NOMO-1 (cell line): Measurements from ENCODE around the gene ATP9B.

Experiments used
- DNase-seq, 2 experiments: peaks; one replicate each; lab custom pipeline; 2025; ENCODE audit not compliant: unreplicated experiment in 2 of 2; lab: John Stamatoyannopoulos, UW

The ATP9B gene

DNA sequence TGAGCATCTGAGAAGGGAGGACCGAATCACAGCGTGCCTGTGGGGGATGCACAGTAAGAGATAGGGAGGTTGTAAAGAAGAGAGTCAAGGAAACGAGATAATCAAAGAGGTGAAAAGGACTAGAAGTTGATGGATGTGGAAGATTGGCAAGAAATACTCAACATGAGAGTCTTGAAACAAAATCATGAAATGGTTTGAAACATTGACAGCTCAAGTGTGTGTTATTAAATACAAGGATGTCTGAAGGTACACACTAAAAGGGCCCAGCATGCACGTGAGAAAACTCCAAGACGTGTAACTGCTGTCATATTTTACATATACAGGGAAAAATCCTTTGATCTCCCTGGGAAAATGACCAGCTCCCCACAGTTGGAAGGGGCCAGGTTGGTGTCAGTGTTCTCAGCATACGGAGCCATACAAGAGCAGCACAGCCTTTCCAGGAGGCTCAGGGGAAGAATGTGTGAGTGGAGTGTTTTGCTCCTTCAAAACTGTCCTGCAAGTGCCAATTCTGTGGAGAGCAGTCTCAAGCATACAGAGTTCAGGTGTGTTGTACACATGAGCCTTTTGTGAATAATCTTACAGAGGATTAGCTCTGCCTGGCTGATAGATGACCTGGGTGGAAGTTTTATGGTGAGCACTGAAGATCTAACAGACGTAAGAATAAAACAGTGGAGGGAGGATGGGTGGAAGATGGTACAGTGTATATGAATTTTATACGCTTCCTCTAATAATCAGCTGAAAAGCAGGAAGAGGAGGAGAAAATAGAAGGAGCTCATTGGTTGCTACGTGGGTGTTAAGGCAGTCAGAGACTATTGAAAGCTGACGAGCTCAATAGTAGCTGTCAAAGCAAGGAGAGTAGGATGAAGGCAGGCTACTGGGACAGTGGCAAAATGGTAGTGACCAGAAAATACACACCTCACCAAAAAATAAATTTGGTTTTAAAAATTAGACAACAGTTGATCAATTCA lies 126.8 kb downstream of the ATP9B start:
- DNase-seq = no peak

DNA sequence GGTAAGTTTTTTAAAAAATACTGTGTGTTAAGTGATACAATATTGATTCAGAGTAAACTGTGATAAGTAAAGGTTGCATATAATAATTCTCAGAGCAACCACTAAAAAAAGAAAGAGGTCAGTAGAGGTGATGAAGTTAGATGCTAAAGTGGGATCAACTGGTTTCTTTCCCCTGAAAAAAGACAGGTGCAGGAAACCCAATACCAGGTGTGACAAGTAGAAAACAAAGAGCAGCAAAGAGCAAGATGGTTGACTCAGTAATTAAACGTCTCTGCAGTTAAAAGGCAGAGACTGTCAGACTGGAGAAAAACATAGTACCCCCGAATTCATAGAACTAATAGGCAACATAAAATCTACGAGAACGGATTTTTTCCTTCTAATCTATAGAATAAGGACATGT lies 128.3 kb downstream of the ATP9B start:
- DNase-seq = no peak

DNA sequence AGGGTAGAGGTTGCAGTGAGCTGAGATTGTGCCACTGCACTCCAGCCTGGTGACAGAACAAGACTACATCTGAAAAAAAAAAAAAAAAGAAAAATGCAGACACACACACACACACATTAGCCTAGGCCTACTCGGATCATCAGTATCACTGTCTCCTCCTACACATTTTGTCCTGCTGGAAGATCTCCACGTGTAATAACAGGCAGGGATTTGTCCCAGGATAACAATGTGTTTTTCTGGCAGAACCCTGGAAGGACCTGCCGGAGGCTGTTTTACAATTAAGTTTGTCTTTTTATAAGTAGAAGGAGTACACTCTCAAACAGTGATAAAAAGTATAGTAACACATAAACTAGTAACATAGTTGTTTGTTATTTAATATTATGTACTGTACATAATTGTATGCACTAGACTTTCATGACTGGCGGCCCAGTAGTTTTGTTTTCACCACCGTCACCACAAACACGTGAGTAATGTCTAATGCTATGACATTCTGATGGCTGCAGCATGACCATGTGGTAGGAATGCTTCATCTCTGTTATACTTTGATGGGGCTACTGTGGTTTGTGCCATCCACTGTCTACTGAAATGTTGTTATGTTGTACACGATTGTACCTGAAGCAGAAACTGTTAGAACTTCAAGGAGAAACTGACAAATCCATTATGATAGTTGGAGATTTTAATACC lies 130.6 kb downstream of the ATP9B start:
- no peak for DNase-seq

DNA sequence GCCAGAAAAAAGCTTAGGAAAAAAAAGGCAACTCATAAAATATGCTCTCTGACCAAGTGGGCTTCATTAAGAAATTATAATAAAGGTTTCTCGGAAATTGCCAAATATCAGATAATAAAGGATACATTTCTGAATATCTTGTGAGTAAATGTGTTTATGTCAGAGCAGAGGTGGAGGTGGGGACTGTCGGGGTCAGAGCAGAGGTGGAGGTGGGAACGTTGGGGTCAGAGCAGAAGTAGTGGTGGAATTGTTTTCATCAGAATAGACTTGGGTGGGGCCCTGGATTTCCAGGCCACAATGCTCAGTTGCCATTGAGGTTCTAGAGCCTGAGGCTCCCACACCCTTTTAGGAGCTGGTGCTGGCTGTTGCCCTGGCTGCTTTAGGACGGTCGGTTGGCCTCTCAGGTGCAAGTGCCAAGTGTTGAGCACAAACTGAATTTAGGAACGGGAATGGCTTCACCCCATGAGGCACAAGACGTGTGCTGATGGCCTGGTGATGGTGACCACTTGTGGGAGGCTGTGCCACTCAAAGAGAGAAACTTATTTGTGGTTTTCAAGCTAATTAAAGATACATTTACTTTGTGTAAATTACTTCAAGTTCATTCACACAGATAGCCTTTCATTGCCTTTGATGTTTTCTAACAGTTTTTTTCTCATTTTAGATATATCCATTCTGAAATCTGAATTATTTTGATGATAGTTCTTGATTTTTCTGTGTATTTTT lies 131.5 kb downstream of the ATP9B start:
- DNase-seq = no peak

DNA sequence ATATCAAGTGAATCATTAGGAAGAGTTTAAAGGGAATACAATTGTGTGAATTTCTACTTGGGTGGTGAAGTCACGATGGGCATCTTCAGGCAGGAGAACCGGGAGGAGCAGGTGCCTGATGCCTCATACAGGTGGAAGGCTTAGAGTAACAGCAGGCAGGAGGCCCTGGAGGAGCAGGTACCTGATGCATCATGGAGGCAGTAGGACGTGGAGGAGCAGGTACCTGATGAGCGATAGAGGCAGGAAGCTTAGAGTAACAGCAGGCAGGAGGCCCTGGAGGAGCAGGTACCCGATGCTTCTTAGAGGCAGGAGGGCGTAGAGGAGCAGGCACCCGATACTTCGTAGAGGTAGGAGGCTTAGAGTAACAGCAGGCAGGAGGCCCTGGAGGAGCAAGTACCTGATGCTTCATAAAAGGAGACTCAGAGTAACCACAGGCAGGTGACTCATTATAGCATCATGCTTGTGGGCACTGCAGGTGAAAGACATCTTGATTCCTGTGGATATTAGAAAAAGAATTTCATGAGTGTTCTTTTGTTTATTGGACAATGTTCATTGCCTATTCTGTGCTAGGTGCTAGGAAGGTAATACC lies 133.9 kb downstream of the ATP9B start:
- DNase-seq = no peak

DNA sequence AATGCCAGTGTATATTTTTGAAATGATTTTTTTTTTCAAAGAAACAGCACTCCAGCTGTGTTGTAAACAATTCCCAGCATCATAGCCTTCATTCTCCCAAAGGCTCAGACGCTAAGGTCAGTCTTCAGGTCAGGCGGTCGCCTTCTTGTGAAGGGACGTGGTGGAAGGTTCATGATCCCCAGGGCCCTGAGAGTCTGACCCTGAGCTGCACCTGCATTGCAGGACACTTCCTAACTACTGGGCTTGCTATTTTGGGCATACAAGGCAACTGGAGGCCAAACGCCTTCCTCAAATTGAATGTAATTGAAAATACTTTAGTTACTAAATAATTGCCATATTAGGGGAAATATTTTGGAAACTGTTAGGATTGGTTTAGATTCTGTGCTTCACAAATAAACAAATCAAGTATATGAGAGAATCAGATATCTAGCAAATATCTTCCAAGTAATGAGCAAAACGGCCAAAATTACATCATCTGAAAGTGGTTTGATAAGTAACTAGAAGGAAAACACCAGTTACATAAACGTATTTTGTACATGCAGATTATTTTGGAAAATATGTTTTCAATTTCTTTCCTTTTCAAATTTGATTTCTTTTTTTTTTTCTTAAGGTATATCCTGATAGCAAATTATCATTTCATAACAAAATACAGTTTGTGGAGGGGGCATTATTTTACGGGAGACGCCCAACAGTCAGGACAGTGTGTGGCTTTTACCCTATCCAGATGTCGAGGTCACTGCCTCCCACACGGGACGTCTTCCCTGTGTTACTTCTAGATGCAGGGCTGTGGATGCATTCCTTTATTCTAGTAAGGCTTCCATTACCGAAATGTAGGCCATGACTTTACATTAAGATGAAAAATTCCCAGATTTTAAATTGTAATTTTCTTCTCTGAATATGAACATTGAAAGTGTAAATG lies 136.0 kb downstream of the ATP9B start:
- no peak for DNase-seq

DNA sequence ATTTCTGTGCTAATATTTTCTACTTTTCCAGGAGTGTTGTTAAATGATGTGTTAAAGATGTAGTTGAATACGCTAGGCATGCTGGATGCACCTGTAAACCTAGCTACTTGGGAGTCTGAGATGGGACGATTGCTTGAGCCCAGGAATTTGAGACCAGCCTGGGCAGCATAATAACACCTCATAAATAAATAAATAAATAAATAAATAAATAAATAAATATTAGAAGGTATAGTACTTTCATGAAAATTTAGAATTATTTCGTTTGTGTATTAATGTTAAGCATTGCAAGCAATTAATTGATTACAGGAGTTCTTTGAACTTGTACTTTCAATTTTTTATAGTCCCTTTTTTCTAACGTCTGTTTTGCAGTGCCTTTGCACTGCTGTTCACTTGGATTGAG lies 137.2 kb downstream of the ATP9B start:
- DNase-seq = no peak

DNA sequence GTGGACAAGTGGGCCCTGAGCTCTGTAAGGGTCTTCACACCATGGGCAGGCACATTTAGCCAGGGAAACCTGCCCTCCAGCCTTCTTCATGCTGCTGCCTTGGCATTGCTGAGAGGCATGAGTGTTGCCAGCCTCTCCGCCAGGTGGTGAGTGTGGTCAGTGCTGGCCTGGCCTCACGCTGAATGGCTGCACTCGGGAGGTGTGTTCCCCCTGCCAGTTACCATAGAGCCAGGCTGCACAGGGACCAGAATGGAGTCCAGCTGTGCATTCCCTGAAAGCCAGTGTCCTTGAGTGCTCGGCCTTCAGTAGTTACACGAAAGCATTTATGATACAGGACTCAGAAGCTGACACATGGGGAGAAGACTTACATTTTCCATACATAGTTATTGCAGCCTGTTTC lies 139.7 kb downstream of the ATP9B start:
- DNase-seq = no peak

DNA sequence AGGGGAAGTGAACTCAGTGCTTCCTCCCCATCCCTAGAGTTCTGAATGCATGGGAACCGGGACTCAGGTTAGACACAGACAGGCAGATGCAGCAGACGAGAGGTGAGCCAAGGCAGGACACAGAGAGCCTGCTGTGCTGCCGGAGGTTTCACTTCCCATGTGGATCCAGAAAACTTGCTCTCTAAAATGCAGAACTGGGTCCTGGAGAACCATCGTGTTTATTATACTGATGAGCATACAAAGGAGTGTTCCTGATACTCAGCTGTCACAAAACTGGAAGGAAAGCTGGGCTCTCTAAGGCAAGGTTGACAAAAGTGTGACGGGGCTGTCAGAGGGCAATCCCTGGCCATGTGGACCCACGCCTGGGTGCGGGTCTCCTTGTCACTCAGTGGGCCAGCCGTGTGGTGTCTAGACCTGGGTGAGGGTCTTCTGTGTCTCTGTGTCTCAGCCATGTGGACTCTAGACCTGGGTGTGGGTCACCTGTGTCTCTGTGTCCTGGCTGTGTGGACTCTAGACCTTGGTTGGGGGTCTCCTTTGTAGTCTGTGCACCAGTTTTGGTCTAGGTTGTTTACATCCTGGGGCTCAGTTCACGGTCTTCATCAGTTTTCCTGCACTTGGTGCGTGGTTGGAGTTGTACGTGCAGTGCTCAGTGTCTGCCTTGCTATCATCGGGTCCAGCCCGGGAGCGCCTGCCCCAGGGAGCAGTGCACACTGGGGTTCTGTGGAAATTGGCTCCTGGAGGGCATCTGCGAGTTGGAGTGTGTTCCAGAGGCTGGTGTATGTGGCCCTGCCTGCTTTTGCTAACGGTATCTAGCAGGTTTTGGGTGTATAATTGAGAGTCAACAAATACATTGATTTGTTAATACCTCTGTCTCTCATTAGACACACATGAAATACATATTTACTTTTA lies 141.1 kb downstream of the ATP9B start:
- peak in 1 of 2 experiments; percentile 0 for DNase-seq

DNA sequence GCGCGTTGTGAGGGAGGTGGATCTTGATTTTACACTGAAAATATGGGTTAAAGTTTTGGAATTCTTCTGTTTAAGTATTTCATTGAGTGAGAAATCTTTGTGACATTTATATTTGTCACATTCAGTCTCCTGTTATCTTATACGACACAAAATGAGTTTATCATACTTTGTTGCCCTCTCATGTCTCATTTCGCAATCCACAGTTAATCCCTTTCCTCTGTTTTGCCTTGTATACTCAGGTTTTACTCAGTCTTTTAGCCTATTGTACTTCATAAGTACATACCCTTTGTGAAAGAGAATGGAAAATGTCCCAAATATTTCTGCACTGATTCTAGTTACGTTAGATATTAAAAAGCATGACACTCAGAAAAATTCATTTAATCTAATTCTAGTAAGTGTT lies 142.7 kb downstream of the ATP9B start:
- peak in 1 of 2 experiments; percentile 2 for DNase-seq

DNA sequence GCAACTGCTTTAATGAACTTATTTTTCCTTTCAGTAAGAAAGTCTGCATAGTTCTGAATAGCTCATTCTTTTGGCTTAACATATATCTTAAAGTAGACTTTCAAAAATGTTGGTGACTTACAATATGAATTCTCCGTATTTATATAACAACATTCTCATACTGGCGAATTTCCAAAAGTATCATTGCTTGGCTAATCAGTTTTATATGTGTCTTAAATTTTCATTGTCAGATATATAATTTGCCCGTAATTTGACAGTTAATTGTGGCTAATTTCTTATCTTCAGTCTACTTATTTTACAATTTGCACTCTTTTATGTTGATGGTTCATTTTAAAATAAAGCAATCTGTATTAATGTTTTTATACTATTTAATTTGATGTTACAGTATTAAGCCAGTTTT lies 144.9 kb downstream of the ATP9B start:
- DNase-seq = no peak

DNA sequence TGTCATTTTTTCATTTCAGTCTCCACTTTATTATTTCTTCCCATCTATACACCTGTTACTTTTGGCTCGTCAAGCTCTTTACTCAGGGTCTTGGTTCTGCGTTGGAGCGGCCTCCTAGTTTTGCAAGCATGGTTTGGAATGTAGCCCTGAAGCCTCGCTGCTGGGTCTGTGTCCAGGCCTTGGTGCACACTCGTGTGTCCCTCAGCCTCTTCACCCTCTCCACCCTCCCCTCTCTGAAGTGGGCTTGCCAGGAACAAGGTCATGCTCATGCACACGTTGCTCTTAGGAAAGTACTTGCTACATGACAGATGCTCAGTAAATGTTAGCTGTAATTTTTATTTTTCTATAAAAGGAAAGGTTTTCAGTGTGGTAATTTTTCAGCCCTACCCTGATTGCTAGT lies 147.0 kb downstream of the ATP9B start:
- DNase-seq = no peak

DNA sequence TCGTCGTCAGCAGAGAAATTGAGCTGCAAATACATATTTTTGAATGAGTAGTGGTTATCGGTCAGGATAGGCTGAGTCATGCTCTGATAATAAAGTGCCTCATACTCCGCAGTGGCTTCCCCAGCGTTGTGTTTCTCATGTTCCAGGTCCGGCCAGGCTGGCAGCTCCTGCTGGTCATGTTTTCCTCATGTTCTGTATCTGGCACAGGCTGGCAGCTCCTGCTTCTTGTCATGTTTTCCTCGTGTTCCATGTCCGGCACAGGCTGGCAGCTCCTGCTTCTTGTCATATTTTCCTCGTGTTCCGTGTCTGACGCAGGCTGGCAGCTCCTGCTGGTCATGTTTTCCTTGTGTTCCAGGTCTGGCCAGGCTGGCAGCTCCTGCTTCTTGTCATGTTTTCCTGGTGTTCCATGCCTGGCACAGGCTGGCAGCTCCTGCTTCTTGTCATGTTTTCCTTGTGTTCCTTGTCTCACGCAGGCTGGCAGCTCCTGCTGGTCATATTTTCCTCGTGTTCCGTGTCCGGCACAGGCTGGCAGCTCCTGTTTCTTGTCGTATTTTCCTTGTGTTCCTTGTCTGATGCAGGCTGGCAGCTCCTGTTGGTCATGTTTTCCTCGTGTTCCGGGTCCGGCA lies 148.9 kb downstream of the ATP9B start:
- no peak for DNase-seq

DNA sequence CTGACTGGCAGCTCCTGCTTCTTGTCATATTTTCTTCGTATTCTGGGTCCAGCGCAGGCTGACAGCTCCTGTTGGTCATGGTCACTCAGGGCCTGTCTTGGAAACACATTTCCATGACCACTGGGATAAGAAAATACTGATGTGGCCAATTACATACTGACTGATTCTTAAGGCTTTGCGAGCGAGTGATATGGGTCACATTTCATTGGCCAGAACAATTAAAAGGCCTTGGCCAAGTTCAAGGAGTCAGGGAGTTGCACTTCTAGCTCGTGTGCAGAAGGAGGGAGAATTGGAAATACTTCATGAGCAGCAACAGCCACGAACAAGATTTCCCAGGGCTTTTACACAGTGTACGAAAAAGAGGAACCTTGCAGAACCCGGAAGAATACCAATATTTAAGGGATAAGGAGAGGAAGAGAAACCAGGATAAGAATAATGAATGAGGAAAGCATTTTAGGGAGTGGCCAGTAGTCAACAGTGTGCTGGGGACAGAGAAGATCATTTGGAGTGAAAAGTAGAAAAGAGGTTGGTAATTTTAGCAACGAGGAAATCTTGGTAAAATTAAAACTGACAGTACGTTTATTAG lies 149.5 kb downstream of the ATP9B start:
- DNase-seq = peak; percentile 27 to 33

DNA sequence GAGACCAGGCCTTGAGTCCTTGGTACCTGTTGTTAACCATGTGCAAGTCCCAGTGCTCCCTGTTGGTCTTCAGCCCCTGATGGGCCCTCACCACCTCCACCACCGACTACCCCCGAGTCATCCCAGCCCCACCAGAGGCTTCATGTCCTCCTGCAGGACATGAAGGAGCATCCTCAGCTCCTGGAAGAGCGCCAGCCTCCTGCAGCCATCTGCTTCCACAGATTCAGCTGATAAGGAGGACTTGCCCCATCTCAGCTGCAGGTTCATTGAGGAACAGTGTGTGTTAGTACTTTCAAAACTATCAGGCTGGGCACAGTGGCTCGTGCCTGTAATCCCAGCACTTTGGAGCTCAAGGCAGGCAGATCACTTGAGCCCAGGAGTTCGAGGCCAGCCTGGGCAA lies 151.9 kb downstream of the ATP9B start:
- DNase-seq = no peak

DNA sequence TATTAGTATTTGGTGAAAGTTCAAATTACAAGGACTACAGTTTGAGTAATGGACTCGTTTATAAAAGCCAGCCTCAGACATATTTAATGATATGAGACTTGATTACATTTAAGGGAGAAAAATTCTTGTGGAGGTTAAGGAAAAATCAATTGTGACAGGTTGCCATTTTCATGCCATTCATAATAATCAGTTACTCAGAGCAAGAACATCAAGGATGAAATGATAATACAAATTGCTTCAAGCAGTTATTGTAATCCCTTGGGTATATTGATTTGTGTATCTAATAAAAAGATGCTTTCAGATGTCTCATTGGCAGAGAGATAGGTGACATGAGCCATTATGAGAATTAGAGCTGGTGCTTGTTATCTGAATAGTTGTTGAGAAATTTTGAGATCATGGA lies 153.6 kb downstream of the ATP9B start:
- DNase-seq = no peak

DNA sequence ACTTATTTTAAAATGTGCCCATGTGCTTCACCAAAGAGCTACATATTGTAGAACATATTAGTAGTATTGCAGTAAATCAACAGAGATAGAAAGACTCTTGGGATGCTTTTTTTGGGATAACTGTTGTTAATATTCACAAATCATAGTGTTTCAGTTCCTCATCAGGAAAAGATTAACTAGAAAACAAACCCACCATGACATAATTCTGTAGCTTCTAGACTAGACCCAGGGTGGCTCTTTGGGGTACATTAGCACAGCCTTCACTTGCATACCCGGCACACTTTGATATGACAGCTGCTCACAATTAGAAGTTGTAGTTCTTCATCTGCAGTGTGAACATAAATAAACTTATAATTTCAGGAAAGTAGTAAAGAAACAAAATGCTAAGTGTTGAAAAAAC lies 154.2 kb downstream of the ATP9B start:
- no peak for DNase-seq

DNA sequence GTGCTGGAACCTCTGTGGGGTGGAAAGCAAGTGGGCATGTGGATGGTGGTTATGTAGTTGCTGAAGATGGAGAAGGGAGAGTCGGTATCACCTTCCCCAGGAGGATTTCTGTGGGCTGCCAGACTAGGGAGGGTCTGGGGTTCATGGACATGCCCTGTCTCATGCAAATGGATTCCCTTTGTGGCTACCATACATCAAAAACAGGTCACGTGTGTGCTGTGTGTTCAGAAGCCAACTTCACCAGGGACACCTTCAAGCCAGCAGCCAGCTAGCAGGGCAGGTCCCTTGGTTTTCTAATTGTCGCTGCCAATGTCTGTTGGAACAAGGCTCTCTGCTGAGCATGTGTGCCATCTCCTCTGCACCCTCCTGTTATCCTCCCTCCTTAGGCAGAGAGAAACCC lies 155.2 kb downstream of the ATP9B start:
- DNase-seq = no peak
